Retinal pigment epithelial cell (primary cell): ENCODE measurements around the gene TPCN2.

Experiments used
- DNase-seq: peaks from one replicate; pipeline ENCODE4 v3.0.0-alpha.2; 2010; ENCODE audit warnings: low read depth
- H3K4me3 ChIP-seq: 2 replicates; pipeline ENCODE4 v1.5.1; 2011; ENCODE audit warnings: mild to moderate bottlenecking, low read length, control low read depth, moderate library complexity
- CTCF ChIP-seq: conservative IDR thresholded peaks from 2 replicates; pipeline ENCODE4 v1.5.1; 2011; ENCODE audit warnings: low read depth, low read length, control low read depth, inconsistent platforms

Gene TPCN2

GRCh38 chr11:69060806-69061712 lies 12.3 kb downstream of the TPCN2 start:
- TF ChIP-seq CTCF, result no peak
- DNase-seq, result no peak
- H3K4me3 ChIP-seq, result no peak overlapping the region

- TF ChIP-seq CTCF, result no peak
- H3K4me3 ChIP-seq, result no peak overlapping the region
- no peak for DNase-seq
Measured at GRCh38 chr11:69061713-69062053, 13.0 kb downstream of the TPCN2 start.

GRCh38 chr11:69062169-69062855 lies 13.6 kb downstream of the TPCN2 start:
- H3K4me3 ChIP-seq, result no peak overlapping the region
- no peak for TF ChIP-seq CTCF
- DNase-seq, result no peak

GRCh38 chr11:69062873-69063651 lies 14.3 kb downstream of the TPCN2 start:
- no peak overlapping the region for H3K4me3 ChIP-seq
- DNase-seq, result no peak
- no peak for TF ChIP-seq CTCF

- DNase-seq, result no peak
- TF ChIP-seq CTCF, result no peak
- no peak overlapping the region for H3K4me3 ChIP-seq
Measured at GRCh38 chr11:69063652-69064260, 15.0 kb downstream of the TPCN2 start.

- no peak for TF ChIP-seq CTCF
- no peak overlapping the region for H3K4me3 ChIP-seq
- DNase-seq, result no peak
Measured at GRCh38 chr11:69064394-69064957, 15.7 kb downstream of the TPCN2 start.
